ENCODE results near the gene IGSF21.

- TF ChIP-seq POLR2A (IDR thresholded peaks at IDR 0.05; ENCODE audit: low read depth, low read length): no peak
- no peak for TF ChIP-seq POLR2AphosphoS5 (IDR thresholded peaks at IDR 0.05; ENCODE audit: low read depth, low read length)
- TF ChIP-seq PAX5 (IDR thresholded peaks at IDR 0.05; ENCODE audit: insufficient read depth, low read length, severe bottlenecking): no peak
These were observed 247.0 kb downstream of the IGSF21 start for GRCh38 chr1:18354612-18355011.

All from GM12891 (cell line).